CD4-positive, alpha-beta T cell (primary cell): Measurements from ENCODE around the gene CCNL1. TPM values are rescaled to one million over a fixed set of nuclear protein-coding genes. Genes with fewer than 3 reads are reported as not detected.

Source experiments
- ATAC-seq: fragments of 200-7000 bp; cut with Tn5 transposase; one replicate; pipeline ENCODE4 v1.10.0; 2022; ENCODE audit warnings: mild to moderate bottlenecking; ENCODE audit not compliant: poor library complexity
- CTCF ChIA-PET: fragments of 350-600 bp; sonication (Branson Sonifier 250); formaldehyde crosslinking; loops from one replicate; lab custom pipeline; 2021; ENCODE audit warnings: antibody characterized with exemption, inconsistent platforms; lab: Charles Lee
- POLR2A ChIA-PET: fragments of 350-600 bp; sonication (Branson Sonifier 250); formaldehyde crosslinking; loops from one replicate; lab custom pipeline; 2021; ENCODE audit warnings: antibody characterized with exemption, inconsistent platforms; lab: Charles Lee
- DNase-seq, 14 experiments: peaks; one replicate each; pipeline ENCODE4 v3.0.0-alpha.2; 2013 to 2020; ENCODE audit warnings: mixed read lengths in 2 of 14
- H3K27ac ChIP-seq, 2 donors: one replicate each; pipeline versions ENCODE4 v1.5.1 to v1.7.0; 2013; ENCODE audit warnings: low read length in 2 of 2, low read depth in 1 of 2, mild to moderate bottlenecking in 1 of 2
- H3K27me3 ChIP-seq, 2 experiments: 1 replicate in 1 of 2; 2 replicates in 1 of 2; pipeline versions ENCODE4 v1.6.1 to v1.7.0; 2013; ENCODE audit warnings: low read length in 2 of 2, control low read depth in 1 of 2, mild to moderate bottlenecking in 1 of 2, moderate library complexity in 1 of 2; ENCODE audit not compliant: insufficient read depth in 2 of 2, control insufficient read depth in 1 of 2
- H3K36me3 ChIP-seq: one replicate; pipeline ENCODE4 v1.6.1; 2013; ENCODE audit warnings: low read length, control low read depth; ENCODE audit not compliant: insufficient read depth
- H3K4me1 ChIP-seq: one replicate; pipeline ENCODE4 v1.6.1; 2013; ENCODE audit warnings: low read length, control low read depth; ENCODE audit not compliant: insufficient read depth
- H3K4me3 ChIP-seq: one replicate; pipeline ENCODE4 v1.5.1; 2013; ENCODE audit warnings: mild to moderate bottlenecking, low read length, moderate library complexity
- H3K9me3 ChIP-seq, 2 experiments: 1 replicate in 1 of 2; 2 replicates in 1 of 2; pipeline versions ENCODE4 v1.6.1 to v1.7.0; 2013; ENCODE audit warnings: low read length in 2 of 2, mild to moderate bottlenecking in 2 of 2, control low read depth in 1 of 2, moderate library complexity in 1 of 2; ENCODE audit not compliant: control insufficient read depth in 1 of 2, insufficient read depth in 1 of 2
- H3K27ac Mint-ChIP-seq: one replicate; pipeline ENCODE4 v1.8.0; 2020; ENCODE audit warnings: mixed read lengths
- H3K27me3 Mint-ChIP-seq: one replicate; pipeline ENCODE4 v1.8.0; 2021; ENCODE audit warnings: mixed read lengths
- H3K36me3 Mint-ChIP-seq: one replicate; pipeline ENCODE4 v1.8.0; 2021; ENCODE audit warnings: low read depth, mixed read lengths
- H3K4me1 Mint-ChIP-seq: one replicate; pipeline ENCODE4 v1.8.0; 2021; ENCODE audit warnings: low read depth, mixed read lengths
- H3K4me3 Mint-ChIP-seq: one replicate; pipeline ENCODE4 v1.8.0; 2020; ENCODE audit warnings: mild to moderate bottlenecking, mixed read lengths
- H3K9me3 Mint-ChIP-seq: one replicate; pipeline ENCODE4 v1.8.0; 2020; ENCODE audit warnings: mixed read lengths
- CTCF ChIP-seq: fragments of 200-600 bp; IDR thresholded peaks from one replicate; pipeline ENCODE4 v1.8.0; 2022; ENCODE audit warnings: antibody characterized with exemption, mild to moderate bottlenecking
- intact Hi-C, 2 experiments: fragments of 100-400 bp; cut with DNase I in 1 of 2; cut with micrococcal nuclease in 1 of 2; formaldehyde crosslinking; loops; one replicate each; pipeline versions ENCODE4 v1.15.1 to v1.9.0; 2023 to 2025; cut with DNase I, micrococcal nuclease
- total RNA-seq, 174 experiments: library from RNA in 2 of 174; stranded (reverse) in 2 of 174; gene quantifications; one replicate each; pipeline ENCODE4 v1.2.3 and lab custom pipeline; 2021 to 2026

The CCNL1 gene
- total RNA-seq, 2 experiments from 2014 or later, result 1,350 to 1,388 TPM

GRCh38 chr3:157188391-157188790 is 28.4 kb upstream of the CCNL1 start:
- DNase-seq, result no peak
- Mint-ChIP-seq H3K27me3 (no peaks in the 10 kb centered on the region), H3K27ac (no peak overlapping the region), H3K4me3 (no peak overlapping the region), H3K9me3 (peaks cover 30% of the 10 kb centered on the region), H3K4me1 (peaks cover 4% of the 10 kb centered on the region), H3K36me3 (peaks cover 99% of the 10 kb centered on the region)
- H3K4me1 ChIP-seq, result no peaks in the 10 kb centered on the region
- ChIA-PET CTCF (no interaction called here), POLR2A (no interaction called here)
- peaks cover 17% of the 10 kb centered on the region for H3K36me3 ChIP-seq
- intact Hi-C loops, result no loop called here
- H3K27me3 ChIP-seq, result no peaks in the 10 kb centered on the region
- no peak overlapping the region for H3K4me3 ChIP-seq
- no peak for TF ChIP-seq CTCF
- H3K27ac ChIP-seq, result no peak overlapping the region
- no peak for ATAC-seq
- H3K9me3 ChIP-seq, result peaks cover 19 to 54% of the 10 kb centered on the region in 2 experiments

GRCh38 chr3:157182879-157183278 is 22.9 kb upstream of the CCNL1 start:
- peaks cover 24 to 30% of the 10 kb centered on the region in 2 experiments for H3K9me3 ChIP-seq
- no peak for TF ChIP-seq CTCF
- POLR2A ChIA-PET, result no interaction called here
- DNase-seq (no peak), ATAC-seq (no peak)
- intact Hi-C loops, result loop anchor here in 1 of 2 experiments (5.0 kb wide), 1 partner anchor 929 kb away; the partner anchor contains the start of gene RSRC1
- no peaks in the 10 kb centered on the region for H3K27me3 ChIP-seq
- H3K4me3 ChIP-seq, result no peak overlapping the region
- Mint-ChIP-seq H3K4me3 (no peak overlapping the region), H3K4me1 (peaks cover 17% of the 10 kb centered on the region), H3K27ac (no peak overlapping the region), H3K36me3 (peaks cover 79% of the 10 kb centered on the region), H3K27me3 (no peaks in the 10 kb centered on the region), H3K9me3 (peaks cover 14% of the 10 kb centered on the region)
- CTCF ChIA-PET, result no interaction called here
- H3K36me3 ChIP-seq, result peaks cover 19% of the 10 kb centered on the region
- no peaks in the 10 kb centered on the region for H3K4me1 ChIP-seq
- H3K27ac ChIP-seq, result no peak overlapping the region

DNA sequence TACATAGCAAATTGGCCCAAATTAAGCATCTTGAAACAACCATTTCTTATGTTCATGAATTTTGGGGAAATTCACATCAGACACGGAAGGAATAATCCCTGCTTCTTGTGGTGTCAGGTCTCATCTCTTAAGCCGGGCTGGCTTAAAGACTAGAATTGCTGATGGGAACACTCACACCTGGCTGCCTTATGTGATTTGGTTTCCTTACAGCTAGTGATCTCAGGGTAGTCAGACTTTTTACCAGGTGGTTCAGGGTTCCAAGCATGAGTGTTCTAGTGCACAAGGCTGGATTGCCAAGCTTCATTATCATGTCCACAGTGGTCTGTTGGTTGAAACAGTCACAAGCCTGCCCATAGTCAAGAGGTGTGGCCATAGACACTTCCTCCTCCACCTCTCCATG is 20.3 kb upstream of the CCNL1 start:
- peaks cover 75% of the 10 kb centered on the region for H3K36me3 Mint-ChIP-seq
- no peak for ATAC-seq
- TF ChIP-seq CTCF, result no peak

More for the DNA sequence above, 20.3 kb upstream of the CCNL1 start:
- Histone ChIP-seq H3K9me3 (peaks cover 9 to 18% of the 10 kb centered on the region in 2 experiments), H3K27me3 (no peaks in the 10 kb centered on the region), H3K27ac (no peak overlapping the region), H3K36me3 (peaks cover 12% of the 10 kb centered on the region), H3K4me3 (no peak overlapping the region), H3K4me1 (peaks cover 8% of the 10 kb centered on the region)
- Mint-ChIP-seq H3K9me3 (peaks cover 8% of the 10 kb centered on the region), H3K4me1 (peaks cover 32% of the 10 kb centered on the region), H3K4me3 (peak overlapping the region; percentile 42), H3K27ac (no peak overlapping the region), H3K27me3 (no peaks in the 10 kb centered on the region)
- no peak for DNase-seq
- POLR2A ChIA-PET, result no interaction called here
- intact Hi-C loops, result loop anchor here in 1 of 2 experiments (5.0 kb wide), 1 partner anchor 932 kb away; the partner anchor contains the start of gene RSRC1
- CTCF ChIA-PET, result no interaction called here
